ENCODE measurements around the gene GALNT1. TPM values are rescaled to one million over a fixed set of nuclear protein-coding genes. Genes with fewer than 3 reads are reported as not detected.

Gene GALNT1
- polyA plus RNA-seq, 2 of the 4 experiments (the other 2 are of a cell fraction), result 97.4 to 113 TPM

DNA sequence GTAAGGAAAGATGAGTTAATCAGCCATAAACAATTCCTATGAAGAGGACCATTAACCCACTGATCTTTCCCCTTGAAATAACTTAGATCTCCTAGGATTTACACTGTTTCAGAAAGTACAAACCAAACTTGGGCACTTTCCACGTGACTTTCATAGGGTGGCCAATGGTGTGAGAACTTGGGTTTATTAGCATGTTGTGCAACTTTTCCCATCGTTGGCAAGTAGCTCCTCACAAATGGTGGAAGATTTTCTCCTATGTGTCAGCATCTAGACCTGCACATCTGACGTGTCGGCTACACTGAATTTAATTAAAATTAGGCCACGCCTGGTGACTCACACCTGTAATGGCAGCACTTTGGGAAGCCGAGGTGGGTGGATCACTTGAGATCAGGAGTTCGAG is 116.3 kb downstream of the GALNT1 start:
- ATAC-seq, result no peak
- FAIRE-seq, result no peak
- H3K4me1 ChIP-seq, result peaks cover 6% of the 10 kb centered on the region; the same call in 2 of the 3 replicates
- 100% methylated on average over 7 of the region's 7 CpGs for WGBS (ENCODE audit: missing lambda C conversion rate)
- TF ChIP-seq EHMT2 (IDR thresholded peaks at IDR 0.05; ENCODE audit: low read depth), result no peak
- TF ChIP-seq EHF (CRISPR knock-in tag; IDR thresholded peaks at IDR 0.05), result no peak
- TF ChIP-seq, protein P1, sequence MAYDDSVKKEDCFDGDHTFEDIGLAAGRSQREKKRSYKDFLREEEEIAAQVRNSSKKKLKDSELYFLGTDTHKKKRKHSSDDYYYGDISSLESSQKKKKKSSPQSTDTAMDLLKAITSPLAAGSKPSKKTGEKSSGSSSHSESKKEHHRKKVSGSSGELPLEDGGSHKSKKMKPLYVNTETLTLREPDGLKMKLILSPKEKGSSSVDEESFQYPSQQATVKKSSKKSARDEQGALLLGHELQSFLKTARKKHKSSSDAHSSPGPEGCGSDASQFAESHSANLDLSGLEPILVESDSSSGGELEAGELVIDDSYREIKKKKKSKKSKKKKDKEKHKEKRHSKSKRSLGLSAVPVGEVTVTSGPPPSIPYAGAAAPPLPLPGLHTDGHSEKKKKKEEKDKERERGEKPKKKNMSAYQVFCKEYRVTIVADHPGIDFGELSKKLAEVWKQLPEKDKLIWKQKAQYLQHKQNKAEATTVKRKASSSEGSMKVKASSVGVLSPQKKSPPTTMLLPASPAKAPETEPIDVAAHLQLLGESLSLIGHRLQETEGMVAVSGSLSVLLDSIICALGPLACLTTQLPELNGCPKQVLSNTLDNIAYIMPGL (CRISPR knock-in tag; IDR thresholded peaks at IDR 0.05; ENCODE audit: borderline replicate concordance), result no peak
- no peak for TF ChIP-seq TP53 (CRISPR knock-in tag; IDR thresholded peaks at IDR 0.05)
- no peak for TF ChIP-seq NR3C1 (IDR thresholded peaks at IDR 0.05)
- no peak for TF ChIP-seq HDAC2 (IDR thresholded peaks at IDR 0.05)
- TF ChIP-seq SREBF2 (IDR thresholded peaks at IDR 0.05), result no peak
- TF ChIP-seq ZFP36 (IDR thresholded peaks at IDR 0.05; ENCODE audit: borderline replicate concordance, partially characterized antibody), result no peak
- TF ChIP-seq MYC (IDR thresholded peaks at IDR 0.05; ENCODE audit: borderline replicate concordance, low read length), result no peak
- no peak for TF ChIP-seq POLR2A (IDR thresholded peaks at IDR 0.05; ENCODE audit: low read length)
- TF ChIP-seq, protein P2, sequence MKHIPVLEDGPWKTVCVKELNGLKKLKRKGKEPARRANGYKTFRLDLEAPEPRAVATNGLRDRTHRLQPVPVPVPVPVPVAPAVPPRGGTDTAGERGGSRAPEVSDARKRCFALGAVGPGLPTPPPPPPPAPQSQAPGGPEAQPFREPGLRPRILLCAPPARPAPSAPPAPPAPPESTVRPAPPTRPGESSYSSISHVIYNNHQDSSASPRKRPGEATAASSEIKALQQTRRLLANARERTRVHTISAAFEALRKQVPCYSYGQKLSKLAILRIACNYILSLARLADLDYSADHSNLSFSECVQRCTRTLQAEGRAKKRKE (CRISPR knock-in tag; IDR thresholded peaks at IDR 0.05; ENCODE audit: low read depth), result no peak
- TF ChIP-seq, protein P3, sequence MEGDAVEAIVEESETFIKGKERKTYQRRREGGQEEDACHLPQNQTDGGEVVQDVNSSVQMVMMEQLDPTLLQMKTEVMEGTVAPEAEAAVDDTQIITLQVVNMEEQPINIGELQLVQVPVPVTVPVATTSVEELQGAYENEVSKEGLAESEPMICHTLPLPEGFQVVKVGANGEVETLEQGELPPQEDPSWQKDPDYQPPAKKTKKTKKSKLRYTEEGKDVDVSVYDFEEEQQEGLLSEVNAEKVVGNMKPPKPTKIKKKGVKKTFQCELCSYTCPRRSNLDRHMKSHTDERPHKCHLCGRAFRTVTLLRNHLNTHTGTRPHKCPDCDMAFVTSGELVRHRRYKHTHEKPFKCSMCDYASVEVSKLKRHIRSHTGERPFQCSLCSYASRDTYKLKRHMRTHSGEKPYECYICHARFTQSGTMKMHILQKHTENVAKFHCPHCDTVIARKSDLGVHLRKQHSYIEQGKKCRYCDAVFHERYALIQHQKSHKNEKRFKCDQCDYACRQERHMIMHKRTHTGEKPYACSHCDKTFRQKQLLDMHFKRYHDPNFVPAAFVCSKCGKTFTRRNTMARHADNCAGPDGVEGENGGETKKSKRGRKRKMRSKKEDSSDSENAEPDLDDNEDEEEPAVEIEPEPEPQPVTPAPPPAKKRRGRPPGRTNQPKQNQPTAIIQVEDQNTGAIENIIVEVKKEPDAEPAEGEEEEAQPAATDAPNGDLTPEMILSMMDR (IDR thresholded peaks at IDR 0.05), result no peak
- TF ChIP-seq CHD4 (IDR thresholded peaks at IDR 0.05; ENCODE audit: borderline replicate concordance), result no peak
- TF ChIP-seq, protein P4, sequence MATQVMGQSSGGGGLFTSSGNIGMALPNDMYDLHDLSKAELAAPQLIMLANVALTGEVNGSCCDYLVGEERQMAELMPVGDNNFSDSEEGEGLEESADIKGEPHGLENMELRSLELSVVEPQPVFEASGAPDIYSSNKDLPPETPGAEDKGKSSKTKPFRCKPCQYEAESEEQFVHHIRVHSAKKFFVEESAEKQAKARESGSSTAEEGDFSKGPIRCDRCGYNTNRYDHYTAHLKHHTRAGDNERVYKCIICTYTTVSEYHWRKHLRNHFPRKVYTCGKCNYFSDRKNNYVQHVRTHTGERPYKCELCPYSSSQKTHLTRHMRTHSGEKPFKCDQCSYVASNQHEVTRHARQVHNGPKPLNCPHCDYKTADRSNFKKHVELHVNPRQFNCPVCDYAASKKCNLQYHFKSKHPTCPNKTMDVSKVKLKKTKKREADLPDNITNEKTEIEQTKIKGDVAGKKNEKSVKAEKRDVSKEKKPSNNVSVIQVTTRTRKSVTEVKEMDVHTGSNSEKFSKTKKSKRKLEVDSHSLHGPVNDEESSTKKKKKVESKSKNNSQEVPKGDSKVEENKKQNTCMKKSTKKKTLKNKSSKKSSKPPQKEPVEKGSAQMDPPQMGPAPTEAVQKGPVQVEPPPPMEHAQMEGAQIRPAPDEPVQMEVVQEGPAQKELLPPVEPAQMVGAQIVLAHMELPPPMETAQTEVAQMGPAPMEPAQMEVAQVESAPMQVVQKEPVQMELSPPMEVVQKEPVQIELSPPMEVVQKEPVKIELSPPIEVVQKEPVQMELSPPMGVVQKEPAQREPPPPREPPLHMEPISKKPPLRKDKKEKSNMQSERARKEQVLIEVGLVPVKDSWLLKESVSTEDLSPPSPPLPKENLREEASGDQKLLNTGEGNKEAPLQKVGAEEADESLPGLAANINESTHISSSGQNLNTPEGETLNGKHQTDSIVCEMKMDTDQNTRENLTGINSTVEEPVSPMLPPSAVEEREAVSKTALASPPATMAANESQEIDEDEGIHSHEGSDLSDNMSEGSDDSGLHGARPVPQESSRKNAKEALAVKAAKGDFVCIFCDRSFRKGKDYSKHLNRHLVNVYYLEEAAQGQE (IDR thresholded peaks at IDR 0.05), result no peak
- no peak for TF ChIP-seq NPAS2 (CRISPR knock-in tag; IDR thresholded peaks at IDR 0.05; ENCODE audit: borderline replicate concordance)
- no peak for TF ChIP-seq BHLHE40 (IDR thresholded peaks at IDR 0.05; ENCODE audit: low read depth, low read length)
- TF ChIP-seq, protein P5, sequence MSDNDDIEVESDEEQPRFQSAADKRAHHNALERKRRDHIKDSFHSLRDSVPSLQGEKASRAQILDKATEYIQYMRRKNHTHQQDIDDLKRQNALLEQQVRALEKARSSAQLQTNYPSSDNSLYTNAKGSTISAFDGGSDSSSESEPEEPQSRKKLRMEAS (IDR thresholded peaks at IDR 0.05), result no peak
- TF ChIP-seq FOXS1 (CRISPR knock-in tag; IDR thresholded peaks at IDR 0.05), result no peak
- no peak for TF ChIP-seq CBX8 (IDR thresholded peaks at IDR 0.05)
- TF ChIP-seq CEBPB (IDR thresholded peaks at IDR 0.05), result no peak
- no peak overlapping the region for H3K4me3 ChIP-seq
- ChIA-PET POLR2A (no interaction called here), CTCF (no interaction called here)
- H3K27ac ChIP-seq, result no peak overlapping the region
- H3K9me3 ChIP-seq, result no peaks in the 10 kb centered on the region
- no peak overlapping the region for H3K4me2 ChIP-seq
- DNase-seq (ENCODE audit: low read depth in 1 of 2, low spot score in 1 of 2), result no peak
